A673 (cell line): ENCODE data around the gene NCAPH2. TPM values are rescaled to one million over a fixed set of nuclear protein-coding genes. Genes with fewer than 3 reads are reported as not detected.

Source experiments
- BruUV-seq: library from RNA; stranded (reverse); fragments of 400-500 nt; replicated peaks from 2 replicates; lab custom pipeline; 2021; lab: Mats Ljungman, UMichigan
- CTCF ChIA-PET: fragments of 300-600 bp; sonication (Branson Sonifier 250); formaldehyde crosslinking; loops from one replicate; lab custom pipeline; 2022; ENCODE audit warnings: antibody characterized with exemption; lab: Charles Lee
- POLR2A ChIA-PET: fragments of 300-600 bp; sonication (Branson Sonifier 250); formaldehyde crosslinking; loops from one replicate; lab custom pipeline; 2022; ENCODE audit warnings: antibody characterized with exemption; ENCODE audit not compliant: low non-redundant PET; lab: Charles Lee
- DNase-seq: peaks from one replicate; pipeline ENCODE4 v3.0.0-alpha.2; 2015; ENCODE audit warnings: low spot score
- H3K27ac ChIP-seq: fragments of 200-600 bp; sonication (generic); 2 replicates; pipeline ENCODE4 v1.5.1; 2016; ENCODE audit warnings: mixed run types, low read depth, mild to moderate bottlenecking, mixed read lengths, antibody characterized with exemption, low read length; ENCODE audit not compliant: poor library complexity, severe bottlenecking
- H3K27me3 ChIP-seq: fragments of 200-600 bp; sonication (generic); replicated peaks from 2 replicates; pipeline ENCODE4 v1.6.1; 2017; ENCODE audit warnings: mixed run types, low read depth, mild to moderate bottlenecking, mixed read lengths, antibody characterized with exemption, low read length; ENCODE audit not compliant: insufficient read depth, poor library complexity
- H3K36me3 ChIP-seq: fragments of 200-600 bp; sonication (generic); 2 replicates; pipeline ENCODE4 v1.6.1; 2016; ENCODE audit warnings: mixed run types, mild to moderate bottlenecking, mixed read lengths, antibody characterized with exemption, low read length; ENCODE audit not compliant: insufficient read depth, poor library complexity, severe bottlenecking
- H3K4me1 ChIP-seq: fragments of 200-600 bp; sonication (generic); 2 replicates; pipeline ENCODE4 v1.6.1; 2017; ENCODE audit warnings: mixed run types, mild to moderate bottlenecking, mixed read lengths, antibody characterized with exemption, low read length; ENCODE audit not compliant: insufficient read depth, poor library complexity, severe bottlenecking
- H3K4me3 ChIP-seq: fragments of 200-600 bp; sonication (generic); 2 replicates; pipeline ENCODE4 v1.5.1; 2016; ENCODE audit warnings: low read depth, mixed run types, mild to moderate bottlenecking, mixed read lengths, low read length; ENCODE audit not compliant: poor library complexity, severe bottlenecking
- H3K9me3 ChIP-seq: fragments of 200-600 bp; sonication (generic); 2 replicates; pipeline ENCODE4 v1.6.1; 2016; ENCODE audit warnings: mixed run types, low read depth, mild to moderate bottlenecking, mixed read lengths, antibody characterized with exemption, low read length; ENCODE audit not compliant: poor library complexity, severe bottlenecking
- CTCF ChIP-seq: fragments of 300-800, 200-600 bp; sonication (generic); conservative IDR thresholded peaks from 2 replicates; pipeline ENCODE4 v1.5.1; 2017; ENCODE audit warnings: low read depth, mild to moderate bottlenecking, antibody characterized with exemption, low read length, moderate library complexity, mixed read lengths
- EZH2 ChIP-seq: fragments of 200-600 bp; sonication (generic); IDR thresholded peaks from 2 replicates; pipeline ENCODE4 v1.6.1; 2017; ENCODE audit warnings: borderline replicate concordance, low read depth, mild to moderate bottlenecking, mixed read lengths, antibody characterized with exemption, low read length; ENCODE audit not compliant: poor library complexity, severe bottlenecking
- intact Hi-C: fragments of 100-400 bp; cut with micrococcal nuclease; formaldehyde crosslinking; loops from one replicate; pipeline ENCODE4 v1.10.0; 2022; ENCODE audit not compliant: unreplicated experiment
- total RNA-seq: library from RNA; stranded (reverse); gene quantifications from 2 replicates; pipeline ENCODE4 v1.2.3, GENCODE V29; 2021

The NCAPH2 gene
- total RNA-seq, 1 experiment from 2014 or later, result 135 TPM

GRCh38 chr22:50513175-50513574, 5.2 kb downstream of the NCAPH2 start:
- BruUV-seq, result no TSS peak
- no peak for TF ChIP-seq CTCF
- no peak for TF ChIP-seq EZH2
- Histone ChIP-seq H3K4me3 (no peak overlapping the region), H3K27ac (no peak overlapping the region), H3K9me3 (no peaks in the 10 kb centered on the region), H3K27me3 (no peaks in the 10 kb centered on the region), H3K4me1 (peaks cover 13% of the 10 kb centered on the region), H3K36me3 (peaks cover 34% of the 10 kb centered on the region)
- intact Hi-C loops, result no loop called here
- ChIA-PET POLR2A (no interaction called here), CTCF (interaction anchor here (1.7 kb wide), 1 partner anchor 12 kb away, joined by 15 read pairs; the partner anchor contains the start of gene SCO2)
- no peak for DNase-seq

GRCh38 chr22:50516068-50516467, 8.0 kb downstream of the NCAPH2 start:
- no TSS peak for BruUV-seq
- Histone ChIP-seq H3K4me1 (no peaks in the 10 kb centered on the region), H3K36me3 (peaks cover 45% of the 10 kb centered on the region), H3K4me3 (no peak overlapping the region), H3K9me3 (no peaks in the 10 kb centered on the region), H3K27ac (no peak overlapping the region), H3K27me3 (no peaks in the 10 kb centered on the region)
- TF ChIP-seq EZH2 (no peak), CTCF (no peak)
- CTCF ChIA-PET, result no interaction called here
- intact Hi-C loops, result no loop called here
- no peak for DNase-seq
- POLR2A ChIA-PET, result no interaction called here

DNA sequence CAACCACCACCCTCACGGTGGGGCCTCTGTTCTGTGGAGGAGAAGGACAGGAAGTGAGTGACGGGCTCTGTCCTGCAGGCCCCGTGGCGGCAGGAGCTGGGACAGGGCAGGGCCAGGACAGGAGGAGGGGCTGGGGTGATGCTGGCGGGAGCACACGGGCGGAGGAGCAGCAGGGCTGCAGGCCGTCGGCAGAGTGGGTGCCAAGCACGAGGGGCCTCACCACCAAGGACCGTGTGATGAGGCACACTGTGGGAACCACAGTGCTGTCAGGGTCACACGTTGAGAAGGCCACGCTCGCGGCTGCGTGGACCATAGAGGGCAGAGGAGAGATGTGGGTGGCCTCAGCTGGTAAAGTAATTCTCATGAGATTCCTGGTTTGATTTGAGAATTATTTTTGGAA, 8.9 kb downstream of the NCAPH2 start:
- ChIA-PET POLR2A (interaction anchor here (0.6 kb wide), 1 partner anchor 185 kb away, joined by 4 read pairs; no protein-coding TSS in a partner anchor), CTCF (no interaction called here)
- intact Hi-C loops, result no loop called here
- Histone ChIP-seq H3K4me3 (no peak overlapping the region), H3K4me1 (no peaks in the 10 kb centered on the region), H3K27ac (no peak overlapping the region), H3K36me3 (peaks cover 52% of the 10 kb centered on the region), H3K9me3 (no peaks in the 10 kb centered on the region), H3K27me3 (no peaks in the 10 kb centered on the region)
- TF ChIP-seq EZH2, result no peak
- no peak for TF ChIP-seq CTCF
- no peak for DNase-seq
- no TSS peak for BruUV-seq
